GM12872 (cell line): ENCODE measurements around the gene AGAP1.

Source experiments
- TF ChIP-seq, protein P1 (sequence below): IDR thresholded peaks from 3 replicates; pipeline ENCODE4 v1.5.1; 2011; ENCODE audit warnings: low read depth, mild to moderate bottlenecking, low read length, moderate library complexity; ENCODE audit not compliant: insufficient read depth

AGAP1 gene

DNA sequence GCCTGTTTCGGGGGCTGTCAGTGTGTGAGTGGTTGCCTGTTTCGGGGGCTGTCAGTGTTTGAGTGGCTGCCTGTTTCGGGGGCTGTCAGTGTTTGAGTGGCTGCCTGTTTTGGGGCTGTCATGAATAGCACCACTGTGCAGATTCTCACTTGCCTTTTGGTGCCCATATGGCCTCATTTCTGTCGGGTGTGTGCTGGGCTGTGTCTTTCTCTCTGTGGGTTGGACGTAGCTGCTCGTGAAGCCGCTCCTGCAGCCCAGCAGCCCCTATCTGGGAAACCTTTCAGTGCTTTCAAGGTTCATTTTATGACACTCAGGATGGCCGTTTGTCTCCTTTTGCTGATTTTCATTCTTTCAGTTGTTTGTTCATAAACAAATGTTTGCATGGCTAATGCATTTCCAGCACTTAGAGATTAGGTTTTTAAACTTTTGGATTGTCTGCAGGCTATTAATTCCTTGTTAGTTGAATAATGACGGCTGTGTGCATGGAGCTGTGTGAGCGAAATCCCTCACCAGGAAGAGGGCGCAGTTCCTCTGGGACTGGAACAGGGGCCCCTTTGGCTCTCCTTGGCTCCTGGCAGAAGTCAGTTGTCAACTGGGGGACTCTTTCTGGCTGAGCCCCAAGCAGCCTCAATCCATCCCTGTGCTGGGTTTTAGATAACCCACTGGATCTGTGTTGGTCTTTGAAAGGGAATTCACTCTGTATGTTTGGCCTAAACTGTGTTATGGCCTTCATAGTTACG, 10.8 kb downstream of the AGAP1 start:
- TF ChIP-seq, protein P1, sequence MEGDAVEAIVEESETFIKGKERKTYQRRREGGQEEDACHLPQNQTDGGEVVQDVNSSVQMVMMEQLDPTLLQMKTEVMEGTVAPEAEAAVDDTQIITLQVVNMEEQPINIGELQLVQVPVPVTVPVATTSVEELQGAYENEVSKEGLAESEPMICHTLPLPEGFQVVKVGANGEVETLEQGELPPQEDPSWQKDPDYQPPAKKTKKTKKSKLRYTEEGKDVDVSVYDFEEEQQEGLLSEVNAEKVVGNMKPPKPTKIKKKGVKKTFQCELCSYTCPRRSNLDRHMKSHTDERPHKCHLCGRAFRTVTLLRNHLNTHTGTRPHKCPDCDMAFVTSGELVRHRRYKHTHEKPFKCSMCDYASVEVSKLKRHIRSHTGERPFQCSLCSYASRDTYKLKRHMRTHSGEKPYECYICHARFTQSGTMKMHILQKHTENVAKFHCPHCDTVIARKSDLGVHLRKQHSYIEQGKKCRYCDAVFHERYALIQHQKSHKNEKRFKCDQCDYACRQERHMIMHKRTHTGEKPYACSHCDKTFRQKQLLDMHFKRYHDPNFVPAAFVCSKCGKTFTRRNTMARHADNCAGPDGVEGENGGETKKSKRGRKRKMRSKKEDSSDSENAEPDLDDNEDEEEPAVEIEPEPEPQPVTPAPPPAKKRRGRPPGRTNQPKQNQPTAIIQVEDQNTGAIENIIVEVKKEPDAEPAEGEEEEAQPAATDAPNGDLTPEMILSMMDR, result no peak

- TF ChIP-seq, protein P1, result no peak
These were observed 11.4 kb downstream of the AGAP1 start for GRCh38 chr2:235505181-235505741.

- TF ChIP-seq, protein P1, result no peak
These were observed 12.6 kb downstream of the AGAP1 start for GRCh38 chr2:235506291-235506996.

DNA sequence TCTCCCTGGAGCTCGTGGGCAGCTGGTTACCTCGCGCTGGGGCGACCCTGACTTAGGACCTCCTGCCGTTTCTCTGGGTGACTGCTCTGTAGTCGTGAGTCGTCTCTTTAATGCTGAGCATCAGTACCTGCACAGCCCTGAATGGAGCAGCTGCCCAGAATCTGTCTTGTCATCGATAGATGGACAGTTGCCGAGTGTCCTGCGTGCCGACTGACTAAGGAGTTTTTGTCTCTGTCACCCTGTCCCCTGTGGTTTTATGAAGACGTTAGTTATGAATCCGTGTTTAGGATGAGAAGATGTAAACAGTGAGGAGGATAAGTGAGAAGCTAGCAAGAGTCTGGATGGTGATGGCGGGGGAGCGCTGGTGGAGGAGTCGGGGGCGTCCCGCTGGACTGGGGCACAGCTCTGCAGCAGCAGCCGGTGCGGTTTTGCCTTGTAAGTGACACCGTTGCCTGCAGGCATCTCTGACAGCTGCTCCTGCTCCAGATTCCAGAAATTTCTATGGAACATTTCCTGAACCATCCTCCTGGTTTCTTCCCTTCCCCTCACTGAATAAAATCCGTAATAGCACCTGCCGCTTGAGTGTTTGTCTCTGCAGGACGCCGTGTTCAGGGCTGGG, 13.3 kb downstream of the AGAP1 start:
- TF ChIP-seq, protein P1, result no peak

DNA sequence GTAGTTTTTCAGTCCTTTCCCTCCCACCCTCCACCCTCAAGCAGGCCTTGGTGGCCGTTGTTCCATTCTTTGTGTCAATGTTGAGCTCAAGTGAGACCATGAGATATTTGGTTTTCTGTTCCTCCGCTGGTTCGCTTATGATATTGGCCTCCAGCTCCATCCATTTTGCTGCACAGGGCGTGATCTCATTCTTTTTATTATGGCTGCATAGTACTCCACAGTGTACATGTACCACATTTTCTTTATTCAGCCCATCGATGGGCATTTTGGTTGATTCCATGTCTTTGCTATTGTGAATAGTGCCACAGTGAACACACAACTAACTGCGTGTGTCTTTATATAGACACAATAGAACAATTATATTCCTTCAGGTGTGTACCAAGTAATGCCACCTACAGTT, 14.1 kb downstream of the AGAP1 start:
- TF ChIP-seq, protein P1, result no peak

- TF ChIP-seq, protein P1, result no peak
These were observed 14.7 kb downstream of the AGAP1 start for GRCh38 chr2:235508371-235509160.
